ENCODE data around the gene KCNK15. TPM values are rescaled to one million over a fixed set of nuclear protein-coding genes. Genes with fewer than 3 reads are reported as not detected.

The KCNK15 gene
- total RNA-seq, 2 donors from 2014 or later: 0.21 to 0.27 TPM

GRCh38 chr20:44796311-44796710 lies 50.6 kb downstream of the KCNK15 start:
- H3K4me3 ChIP-seq: no peak overlapping the region
- no peak for DNase-seq
- no peaks in the 10 kb centered on the region for H3K27me3 ChIP-seq
- no peak for TF ChIP-seq CTCF (IDR thresholded peaks at IDR 0.05)
- H3K27ac ChIP-seq: no peak overlapping the region
- intact Hi-C loops (cut with DNase I): no loop called here
- no peaks in the 10 kb centered on the region for H3K4me1 ChIP-seq
- H3K9me3 ChIP-seq: no peaks in the 10 kb centered on the region
- H3K36me3 ChIP-seq: no peaks in the 10 kb centered on the region
- H3K9ac ChIP-seq (ENCODE audit: low read depth in 2 of 2, low read length in 2 of 2): no peak overlapping the region

GRCh38 chr20:44796758-44797457 lies 51.2 kb downstream of the KCNK15 start:
- DNase-seq: no peak
- intact Hi-C loops (cut with DNase I): no loop called here
- H3K27ac ChIP-seq: no peak overlapping the region
- H3K9me3 ChIP-seq: no peaks in the 10 kb centered on the region
- no peaks in the 10 kb centered on the region for H3K4me1 ChIP-seq
- H3K9ac ChIP-seq (ENCODE audit: low read depth in 2 of 2, low read length in 2 of 2): no peak overlapping the region
- no peak for TF ChIP-seq CTCF (IDR thresholded peaks at IDR 0.05)
- no peaks in the 10 kb centered on the region for H3K27me3 ChIP-seq
- H3K36me3 ChIP-seq: no peaks in the 10 kb centered on the region
- H3K4me3 ChIP-seq: no peak overlapping the region

GRCh38 chr20:44799691-44800090 lies 54.0 kb downstream of the KCNK15 start:
- TF ChIP-seq CTCF (IDR thresholded peaks at IDR 0.05): no peak
- H3K9ac ChIP-seq (ENCODE audit: low read depth in 2 of 2, low read length in 2 of 2): no peak overlapping the region
- H3K27ac ChIP-seq: no peak overlapping the region
- no peak for DNase-seq
- H3K27me3 ChIP-seq: no peaks in the 10 kb centered on the region
- H3K9me3 ChIP-seq: no peaks in the 10 kb centered on the region
- intact Hi-C loops (cut with DNase I): loop anchor here (2.0 kb wide), 1 partner anchor 69 kb away; no protein-coding TSS in a partner anchor
- no peak overlapping the region for H3K4me3 ChIP-seq
- H3K36me3 ChIP-seq: no peaks in the 10 kb centered on the region
- no peaks in the 10 kb centered on the region for H3K4me1 ChIP-seq

GRCh38 chr20:44800391-44801046 lies 54.9 kb downstream of the KCNK15 start:
- intact Hi-C loops (cut with DNase I): loop anchor here (2.0 kb wide), 1 partner anchor 68 kb away; no protein-coding TSS in a partner anchor
- DNase-seq: no peak
- H3K4me1 ChIP-seq: no peaks in the 10 kb centered on the region
- no peak overlapping the region for H3K4me3 ChIP-seq
- no peaks in the 10 kb centered on the region for H3K36me3 ChIP-seq
- no peaks in the 10 kb centered on the region for H3K9me3 ChIP-seq
- no peak for TF ChIP-seq CTCF (IDR thresholded peaks at IDR 0.05)
- no peak overlapping the region for H3K27ac ChIP-seq
- no peaks in the 10 kb centered on the region for H3K27me3 ChIP-seq
- no peak overlapping the region for H3K9ac ChIP-seq (ENCODE audit: low read depth in 2 of 2, low read length in 2 of 2)

Other genes starting within 250 kb of the KCNK15 start
- 100 to 1,000 TPM in 1 of 2 donors, 10 to 100 TPM in 1; 82.8 to 121 TPM for gene SERINC3, start 223.8 kb upstream of the KCNK15 start, total RNA-seq
- gene PKIG, start 163.3 kb upstream of the KCNK15 start, total RNA-seq: 10 to 100 TPM; 24.4 to 46.1 TPM
- gene ADA, start 94.2 kb upstream of the KCNK15 start, total RNA-seq: 1 to 10 TPM; 2.4 to 4.5 TPM
- 1 to 10 TPM in 1 of 2 donors, under 1 TPM in 1; 0.84 to 2.9 TPM for gene CCN5, start 30.5 kb upstream of the KCNK15 start, total RNA-seq
- under 1 TPM; 0.64 to 0.74 TPM for gene RIMS4, start 64.7 kb downstream of the KCNK15 start, total RNA-seq
- 100 to 1,000 TPM; 256 to 282 TPM for gene YWHAB, start 139.8 kb downstream of the KCNK15 start, total RNA-seq
- 10 to 100 TPM; 11.5 to 36.3 TPM for gene PABPC1L, start 164.2 kb downstream of the KCNK15 start, total RNA-seq
- gene TOMM34, start 214.5 kb downstream of the KCNK15 start, total RNA-seq: 10 to 100 TPM; 16.5 to 29.9 TPM
- 10 to 100 TPM; 28.9 to 29.9 TPM for gene STK4, start 220.6 kb downstream of the KCNK15 start, total RNA-seq